Stimulated activated naive CD8-positive, alpha-beta T cell treated with anti-CD3 and anti-CD28 coated beads, Interleukin-15, amount 100 ng/mL, for 72 hours (primary cell): ENCODE data around the gene GPR142.

Experiments used
- ATAC-seq: fragments of 150-1000 bp; cut with Tn5 transposase; 2 replicates; pipeline ENCODE4 v1.10.0; 2021; ENCODE audit warnings: mild to moderate bottlenecking, moderate library complexity
- DNase-seq, 2 donors: peaks; one replicate each; pipeline ENCODE4 v3.0.0; 2021 to 2022
- H3K27ac Mint-ChIP-seq, 2 donors: one replicate each; pipeline ENCODE4 v1.8.0; 2022; ENCODE audit warnings: mild to moderate bottlenecking in 2 of 2, mixed read lengths in 2 of 2, moderate library complexity in 2 of 2
- H3K27me3 Mint-ChIP-seq: one replicate; pipeline ENCODE4 v1.8.0; 2022; ENCODE audit warnings: mixed read lengths
- H3K4me1 Mint-ChIP-seq: one replicate; pipeline ENCODE4 v1.8.0; 2022; ENCODE audit warnings: mild to moderate bottlenecking, mixed read lengths
- H3K4me3 Mint-ChIP-seq, 2 donors: one replicate each; pipeline ENCODE4 v1.8.0; 2022; ENCODE audit warnings: mild to moderate bottlenecking in 2 of 2, mixed read lengths in 2 of 2, moderate library complexity in 1 of 2
- H3K9me3 Mint-ChIP-seq, 2 donors: one replicate each; pipeline ENCODE4 v1.8.0; 2022; ENCODE audit warnings: mixed read lengths in 2 of 2

Gene GPR142

GRCh38 chr17:74339537-74340195 is 27.6 kb upstream of the GPR142 start:
- Mint-ChIP-seq H3K27ac (no peak overlapping the region), H3K4me3 (no peak overlapping the region), H3K4me1 (no peaks in the 10 kb centered on the region), H3K27me3 (no peaks in the 10 kb centered on the region), H3K9me3 (no peaks in the 10 kb centered on the region)
- no peak for DNase-seq
- ATAC-seq, result no peak

DNA sequence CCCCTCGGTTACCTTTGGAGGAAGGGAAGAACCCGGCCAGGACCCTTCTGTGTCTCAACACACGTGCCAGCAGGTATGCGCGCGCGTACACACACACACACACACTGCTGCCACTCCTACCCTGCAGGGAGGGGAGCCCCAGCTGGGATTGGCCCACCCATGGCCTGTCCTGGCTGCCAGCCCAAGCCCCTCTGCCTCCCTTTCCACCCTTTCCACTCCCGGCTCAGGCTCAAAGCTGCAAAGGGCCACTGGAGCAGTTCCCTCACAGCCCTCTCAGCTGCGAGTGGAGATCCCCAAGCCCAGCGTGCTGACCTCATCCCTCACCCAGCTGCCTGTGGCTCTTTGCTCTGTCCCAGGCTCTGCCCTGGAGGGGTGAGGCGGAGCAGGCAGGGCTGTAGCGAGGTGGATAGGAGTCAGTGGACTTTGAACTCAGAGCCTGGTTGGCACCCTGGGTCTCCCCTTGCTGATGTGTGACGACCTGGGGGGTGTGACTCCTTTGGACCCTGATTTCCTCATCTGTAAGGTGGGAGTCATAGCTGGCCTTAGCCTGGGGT is 26.8 kb upstream of the GPR142 start:
- peaks cover 5% of the 10 kb centered on the region for H3K27me3 Mint-ChIP-seq
- DNase-seq (no peak), ATAC-seq (no peak)
- H3K4me1 Mint-ChIP-seq, result no peaks in the 10 kb centered on the region
- no peak overlapping the region for H3K27ac Mint-ChIP-seq
- H3K4me3 Mint-ChIP-seq, result no peak overlapping the region
- H3K9me3 Mint-ChIP-seq, result no peaks in the 10 kb centered on the region

- no peaks in the 10 kb centered on the region for H3K4me1 Mint-ChIP-seq
- no peak overlapping the region for H3K27ac Mint-ChIP-seq
- ATAC-seq (no peak), DNase-seq (no peak)
- H3K9me3 Mint-ChIP-seq, result no peaks in the 10 kb centered on the region
- H3K27me3 Mint-ChIP-seq, result peaks cover 13% of the 10 kb centered on the region
- H3K4me3 Mint-ChIP-seq, result no peak overlapping the region
Observed at GRCh38 chr17:74342224-74342623, 25.1 kb upstream of the GPR142 start.

GRCh38 chr17:74343121-74343520 is 24.2 kb upstream of the GPR142 start:
- Mint-ChIP-seq H3K4me1 (no peaks in the 10 kb centered on the region), H3K9me3 (no peaks in the 10 kb centered on the region), H3K4me3 (no peak overlapping the region), H3K27me3 (peaks cover 14% of the 10 kb centered on the region), H3K27ac (no peak overlapping the region)
- DNase-seq, result no peak
- no peak for ATAC-seq

GRCh38 chr17:74343526-74344284 is 23.6 kb upstream of the GPR142 start:
- H3K27ac Mint-ChIP-seq, result no peak overlapping the region
- DNase-seq, result no peak
- no peak for ATAC-seq
- H3K27me3 Mint-ChIP-seq, result peaks cover 20% of the 10 kb centered on the region
- no peak overlapping the region for H3K4me3 Mint-ChIP-seq
- H3K9me3 Mint-ChIP-seq, result no peaks in the 10 kb centered on the region
- no peaks in the 10 kb centered on the region for H3K4me1 Mint-ChIP-seq

DNA sequence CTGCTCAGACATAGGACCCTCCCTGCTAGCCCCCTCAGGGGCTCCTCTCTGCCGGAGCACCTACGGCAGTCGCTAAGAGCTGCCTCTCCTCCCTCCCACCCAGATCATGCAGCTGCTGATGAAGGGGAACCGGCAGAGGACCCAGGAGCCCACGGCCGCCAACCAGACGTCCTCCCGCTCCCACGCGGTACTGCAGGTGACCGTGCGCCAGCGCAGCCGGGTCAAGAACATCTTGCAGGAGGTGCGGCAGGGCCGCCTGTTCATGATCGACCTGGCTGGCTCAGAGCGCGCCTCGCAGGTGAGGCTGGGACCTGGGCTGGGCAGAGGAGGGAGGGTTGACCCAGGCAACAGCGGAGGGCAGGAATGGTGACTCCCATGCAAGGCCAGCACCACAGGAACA is 22.6 kb upstream of the GPR142 start:
- Mint-ChIP-seq H3K4me3 (no peak overlapping the region), H3K27me3 (peaks cover 26% of the 10 kb centered on the region), H3K27ac (no peak overlapping the region), H3K9me3 (no peaks in the 10 kb centered on the region), H3K4me1 (no peaks in the 10 kb centered on the region)
- DNase-seq (no peak), ATAC-seq (no peak)

DNA sequence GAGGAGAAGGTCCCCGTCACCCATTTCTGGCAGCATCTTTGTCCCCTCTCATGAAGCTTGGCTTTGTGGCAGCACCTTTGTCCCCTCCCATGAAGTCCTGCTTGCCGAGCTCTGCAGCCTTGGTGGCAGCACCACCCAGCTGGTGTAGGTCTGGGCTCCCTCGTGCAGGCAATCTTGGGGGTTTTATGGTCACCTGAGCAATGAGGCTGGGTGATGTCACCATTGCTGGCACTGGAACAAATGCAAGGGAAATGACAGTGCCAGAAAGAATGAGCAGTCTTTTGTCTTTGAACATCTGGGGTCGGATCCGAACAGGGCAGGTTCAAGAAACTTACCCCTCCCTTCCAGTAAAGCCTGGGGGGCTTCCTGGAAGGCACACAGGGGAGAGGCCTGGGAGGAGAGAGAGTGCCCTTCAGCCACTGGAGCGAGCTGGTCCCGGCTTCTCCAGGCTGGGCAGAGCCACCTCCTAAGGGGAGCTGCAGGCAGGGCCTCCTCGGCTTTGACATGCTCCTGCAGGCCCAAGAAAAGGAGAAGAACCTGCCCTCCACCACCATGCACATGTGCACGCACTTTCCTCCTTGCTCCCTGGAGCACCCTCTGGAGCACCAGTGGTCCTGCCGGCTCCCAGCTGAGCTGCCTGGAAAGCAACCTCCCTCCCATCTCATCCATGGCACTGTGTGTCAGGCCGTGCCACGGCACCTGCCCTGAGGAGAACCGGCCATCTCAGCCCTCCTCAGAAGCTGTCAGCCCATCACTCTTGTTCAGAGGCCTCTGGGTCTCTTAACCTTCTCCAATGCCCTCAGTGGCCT is 21.7 kb upstream of the GPR142 start:
- Mint-ChIP-seq H3K27me3 (peaks cover 36% of the 10 kb centered on the region), H3K9me3 (no peaks in the 10 kb centered on the region), H3K4me1 (no peaks in the 10 kb centered on the region), H3K4me3 (no peak overlapping the region), H3K27ac (peak overlapping the region in 1 of 2 donors; percentile 50)
- ATAC-seq, result no peak
- no peak for DNase-seq

- DNase-seq (no peak), ATAC-seq (no peak)
- Mint-ChIP-seq H3K27me3 (peaks cover 53% of the 10 kb centered on the region), H3K4me3 (no peak overlapping the region), H3K27ac (no peak overlapping the region), H3K9me3 (no peaks in the 10 kb centered on the region), H3K4me1 (peaks cover 5% of the 10 kb centered on the region)
Observed at GRCh38 chr17:74347646-74348045, 19.7 kb upstream of the GPR142 start.

DNA sequence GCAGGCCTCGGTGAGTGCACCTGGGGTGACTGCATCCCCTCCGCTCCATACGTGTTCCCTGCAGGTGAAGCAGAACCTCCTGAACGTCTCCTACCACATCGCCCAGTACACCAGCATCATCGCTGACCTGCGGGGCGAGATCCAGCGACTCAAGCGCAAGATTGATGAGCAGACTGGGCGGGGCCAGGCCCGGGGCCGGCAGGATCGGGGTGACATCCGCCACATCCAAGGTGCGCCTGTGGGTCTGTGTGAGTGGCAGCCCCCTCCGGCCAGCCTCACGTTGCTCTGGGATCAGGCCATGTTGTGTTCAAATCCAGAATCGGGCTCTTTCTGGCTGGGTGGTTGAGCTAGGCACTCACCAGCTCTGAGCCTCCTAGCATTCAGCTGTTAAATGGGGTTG is 18.2 kb upstream of the GPR142 start:
- Mint-ChIP-seq H3K27me3 (peaks cover 68% of the 10 kb centered on the region), H3K4me3 (no peak overlapping the region), H3K9me3 (no peaks in the 10 kb centered on the region), H3K4me1 (peaks cover 10% of the 10 kb centered on the region), H3K27ac (no peak overlapping the region)
- no peak for DNase-seq
- ATAC-seq, result no peak

- Mint-ChIP-seq H3K4me3 (no peak overlapping the region), H3K27me3 (peaks cover 77% of the 10 kb centered on the region), H3K9me3 (no peaks in the 10 kb centered on the region), H3K27ac (no peak overlapping the region), H3K4me1 (peaks cover 13% of the 10 kb centered on the region)
- no peak for ATAC-seq
- no peak for DNase-seq
Observed at GRCh38 chr17:74350486-74350885, 16.8 kb upstream of the GPR142 start.

DNA sequence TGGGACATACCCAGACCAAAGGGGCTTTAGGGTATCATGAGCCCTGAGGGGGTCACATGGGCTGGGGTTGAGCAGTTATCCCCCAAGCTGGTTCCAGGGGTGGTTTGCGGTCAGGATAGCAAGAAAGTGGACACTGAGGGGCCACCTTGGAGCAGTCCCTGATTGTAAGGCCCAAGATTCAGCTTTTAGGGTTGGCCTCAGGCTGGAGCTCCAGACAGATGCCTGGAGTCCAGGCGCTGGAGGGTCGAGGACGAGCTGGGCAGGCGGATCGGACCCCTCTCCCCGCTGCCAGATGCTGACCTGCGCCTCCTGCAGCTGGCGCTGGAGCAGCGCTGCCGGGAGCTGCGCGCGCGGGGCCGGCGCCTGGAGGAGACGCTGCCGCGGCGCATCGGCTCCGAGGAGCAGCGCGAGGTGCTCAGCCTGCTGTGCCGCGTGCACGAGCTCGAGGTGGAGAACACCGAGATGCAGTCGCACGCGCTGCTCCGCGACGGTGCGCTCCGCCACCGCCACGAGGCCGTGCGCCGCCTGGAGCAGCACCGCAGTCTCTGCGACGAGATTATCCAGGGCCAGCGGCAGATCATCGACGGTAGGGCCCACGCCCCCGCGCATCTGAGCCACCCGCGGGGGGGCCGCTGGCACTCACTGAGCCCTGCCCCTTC is 15.6 kb upstream of the GPR142 start:
- Mint-ChIP-seq H3K9me3 (no peaks in the 10 kb centered on the region), H3K27me3 (peaks cover 81% of the 10 kb centered on the region), H3K4me1 (peaks cover 13% of the 10 kb centered on the region), H3K27ac (no peak overlapping the region), H3K4me3 (no peak overlapping the region)
- no peak for ATAC-seq
- no peak for DNase-seq

- Mint-ChIP-seq H3K4me3 (no peak overlapping the region), H3K9me3 (no peaks in the 10 kb centered on the region), H3K27ac (no peak overlapping the region), H3K4me1 (peaks cover 13% of the 10 kb centered on the region), H3K27me3 (peaks cover 94% of the 10 kb centered on the region)
- ATAC-seq (no peak), DNase-seq (no peak)
Observed at GRCh38 chr17:74353446-74354060, 13.8 kb upstream of the GPR142 start.

DNA sequence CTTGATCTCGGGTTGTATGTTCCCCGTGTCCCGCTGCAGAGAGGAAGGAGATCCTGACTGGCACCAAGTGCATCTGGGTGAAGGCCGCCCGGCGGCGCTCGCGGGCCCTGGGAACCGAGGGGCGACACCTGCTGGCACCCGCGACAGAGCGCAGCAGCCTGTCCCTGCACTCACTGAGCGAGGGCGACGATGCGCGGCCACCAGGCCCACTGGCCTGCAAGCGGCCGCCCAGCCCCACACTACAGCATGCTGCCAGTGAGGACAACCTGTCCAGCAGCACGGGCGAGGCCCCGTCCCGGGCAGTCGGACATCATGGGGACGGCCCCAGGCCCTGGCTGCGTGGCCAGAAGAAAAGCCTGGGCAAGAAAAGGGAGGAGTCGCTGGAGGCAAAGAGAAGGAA is 13.2 kb upstream of the GPR142 start:
- H3K9me3 Mint-ChIP-seq, result no peaks in the 10 kb centered on the region
- H3K27me3 Mint-ChIP-seq, result peaks cover 94% of the 10 kb centered on the region
- DNase-seq (peak; percentile 69 to 71), ATAC-seq (peak; percentile 86)
- H3K27ac Mint-ChIP-seq, result no peak overlapping the region
- peak overlapping the region in 1 of 2 donors; percentile 48 for H3K4me3 Mint-ChIP-seq
- peaks cover 13% of the 10 kb centered on the region for H3K4me1 Mint-ChIP-seq

GRCh38 chr17:74354561-74354960 is 12.7 kb upstream of the GPR142 start:
- Mint-ChIP-seq H3K27ac (no peak overlapping the region), H3K4me1 (peaks cover 13% of the 10 kb centered on the region), H3K9me3 (no peaks in the 10 kb centered on the region), H3K27me3 (peaks cover 97% of the 10 kb centered on the region), H3K4me3 (no peak overlapping the region)
- ATAC-seq (peak; percentile 40), DNase-seq (no peak)

- Mint-ChIP-seq H3K4me1 (peaks cover 13% of the 10 kb centered on the region), H3K27ac (no peak overlapping the region), H3K9me3 (no peaks in the 10 kb centered on the region), H3K27me3 (peaks cover 97% of the 10 kb centered on the region), H3K4me3 (no peak overlapping the region)
- ATAC-seq (no peak), DNase-seq (no peak)
Observed at GRCh38 chr17:74355065-74355464, 12.2 kb upstream of the GPR142 start.
